GM18498 (cell line): ENCODE measurements around the gene MPPED2.

Source experiments
- ATAC-seq: cut with Tn5 transposase; IDR thresholded peaks from one replicate; pipeline ENCODE4 v1.9.1; 2021; ENCODE audit warnings: mild to moderate bottlenecking, moderate library complexity; ENCODE audit not compliant: unreplicated experiment

MPPED2 gene

DNA sequence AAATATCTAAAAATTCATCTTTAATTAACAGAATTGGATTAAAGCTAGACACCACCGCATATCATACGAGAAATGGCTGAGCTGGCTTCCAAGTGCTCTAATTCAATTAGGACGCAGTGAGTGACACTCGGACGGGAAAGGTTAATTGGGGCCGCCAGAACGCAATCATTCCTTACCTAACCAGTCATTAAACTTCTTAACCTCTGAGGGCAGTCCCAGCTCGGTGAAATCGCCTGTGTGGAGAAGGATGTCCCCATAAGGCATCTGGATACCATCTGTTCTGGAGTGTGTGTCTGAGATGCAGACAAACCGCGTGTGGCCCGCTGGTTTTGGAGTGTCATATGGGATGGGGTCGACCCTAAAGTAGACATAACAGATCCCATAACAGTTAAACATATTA is 50.3 kb downstream of the MPPED2 start:
- ATAC-seq, result no peak

DNA sequence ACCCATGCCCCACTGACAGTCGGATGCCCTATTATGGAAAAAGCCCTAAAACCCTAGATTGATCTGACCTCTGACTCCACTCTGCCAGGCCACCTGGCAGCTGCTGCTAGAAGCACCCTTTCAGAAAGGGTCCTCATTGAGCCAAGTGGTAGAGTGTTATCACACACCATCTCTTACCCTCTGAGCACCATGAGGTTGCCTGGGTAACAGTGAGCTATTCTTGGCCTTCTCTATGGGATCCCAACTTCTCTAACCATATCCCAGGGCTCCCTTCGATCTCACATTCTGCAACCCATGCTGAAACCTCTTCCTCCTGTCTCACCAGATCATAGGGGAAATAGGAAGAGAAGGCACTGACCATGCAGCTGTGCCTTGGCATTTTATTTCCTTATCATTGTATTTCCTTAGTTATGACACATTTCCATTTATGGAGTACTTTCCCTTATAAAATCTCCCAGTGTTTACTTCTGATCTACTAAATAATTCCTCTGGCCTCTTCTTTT is 52.7 kb downstream of the MPPED2 start:
- no peak for ATAC-seq

DNA sequence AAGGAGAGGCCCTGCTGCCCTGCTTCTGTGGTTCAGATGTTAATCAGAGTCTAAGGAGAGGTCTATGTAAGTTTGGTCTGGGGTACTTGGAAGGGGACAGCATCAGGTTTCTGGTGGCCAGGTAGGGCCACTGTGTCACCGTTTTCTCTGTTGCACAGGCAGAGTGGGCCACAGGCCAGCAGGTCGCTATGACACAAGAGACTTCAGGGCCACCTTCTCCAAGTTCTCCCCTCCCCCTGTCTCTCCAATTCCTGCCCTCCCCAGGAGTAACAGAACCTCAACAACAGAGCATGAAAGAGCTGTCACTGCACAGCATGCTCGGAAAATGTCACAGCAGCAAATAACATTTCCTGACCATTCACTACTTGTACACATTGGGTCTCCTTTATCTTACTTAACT is 58.6 kb downstream of the MPPED2 start:
- no peak for ATAC-seq

DNA sequence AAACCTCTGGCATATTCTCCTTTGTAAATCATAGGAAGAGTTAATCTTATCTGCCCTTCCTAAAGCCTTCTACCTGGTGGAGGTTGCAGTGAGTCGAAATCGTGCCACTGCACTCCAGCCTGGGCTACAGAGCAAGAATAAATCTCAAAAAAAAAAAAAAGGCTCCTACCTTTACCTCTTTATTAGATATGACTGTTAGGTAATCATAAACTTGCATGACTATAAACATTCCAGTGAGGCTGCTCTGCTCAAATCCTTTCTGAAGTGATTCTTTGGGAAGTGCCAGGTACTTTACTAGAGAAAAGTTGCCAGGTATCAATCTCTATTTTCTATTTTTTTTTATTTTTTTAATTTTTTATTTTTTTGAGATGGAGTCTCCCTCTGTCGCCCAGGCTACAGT is 59.6 kb downstream of the MPPED2 start:
- ATAC-seq, result no peak

DNA sequence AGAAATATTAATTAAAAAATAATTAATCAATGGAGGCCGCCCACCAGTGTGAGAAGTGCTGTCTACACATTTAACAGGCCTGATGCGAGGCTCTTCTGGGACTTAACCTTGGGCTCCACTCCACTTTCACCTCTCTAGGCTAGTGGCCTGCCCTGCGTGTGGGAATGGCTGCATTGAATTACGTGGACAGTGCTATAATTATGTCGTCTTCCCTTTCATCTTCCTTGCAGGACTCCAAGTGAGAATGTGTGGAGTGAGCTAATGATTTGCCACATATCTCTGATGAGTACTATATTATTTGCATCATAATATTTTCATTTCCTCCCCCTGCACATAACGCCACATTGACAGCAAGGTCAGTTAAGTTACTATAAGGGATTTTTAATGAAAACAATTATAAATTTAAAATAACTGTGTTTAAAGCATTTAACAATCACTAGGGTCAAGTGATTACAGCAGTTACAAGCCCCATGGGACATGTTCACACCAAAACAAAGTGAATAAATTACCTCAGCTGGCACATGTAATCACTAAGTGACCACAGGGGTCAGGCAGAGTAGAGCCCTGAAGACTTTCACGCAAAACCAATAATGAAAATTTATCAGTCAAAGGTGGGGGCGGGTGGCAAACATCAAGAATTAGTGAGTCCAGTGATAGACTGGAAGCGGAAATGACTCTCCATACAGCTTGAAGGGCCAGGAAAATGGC is 63.5 kb downstream of the MPPED2 start:
- no peak for ATAC-seq

DNA sequence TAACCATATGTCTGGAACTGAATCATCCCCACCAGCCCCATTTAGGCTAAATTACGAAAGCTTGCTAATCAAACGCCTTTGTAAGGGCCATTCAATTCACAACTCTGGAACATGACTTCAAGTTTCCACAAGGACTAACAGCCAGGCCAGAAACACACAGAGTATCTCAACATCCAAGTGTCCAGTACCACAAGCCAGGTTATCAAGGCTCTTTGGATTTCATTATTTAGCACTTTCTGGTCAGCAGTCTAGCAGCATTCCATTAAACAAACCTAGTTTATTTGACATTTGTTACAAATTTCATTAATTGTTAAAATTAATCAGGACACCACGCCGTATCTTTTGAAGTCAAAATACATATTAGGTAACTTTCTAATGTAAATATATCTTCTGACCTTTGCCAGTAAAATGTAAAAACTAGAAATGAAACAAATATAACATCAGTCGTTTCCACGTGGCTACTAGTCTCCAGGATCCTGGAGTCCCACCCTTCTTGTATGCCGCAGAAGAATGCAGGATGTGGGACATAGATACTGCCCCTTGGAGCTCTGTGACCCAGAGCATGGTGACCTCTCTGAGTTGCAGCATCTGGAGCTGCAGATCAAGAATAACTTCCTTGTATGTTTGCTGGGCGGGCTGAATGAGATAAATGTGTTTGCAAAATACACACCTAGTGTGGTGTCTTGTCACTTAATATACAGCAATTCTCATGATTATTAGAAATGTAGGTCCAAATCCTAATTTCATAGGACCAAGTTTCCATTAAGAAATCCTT is 64.7 kb downstream of the MPPED2 start:
- ATAC-seq, result no peak

DNA sequence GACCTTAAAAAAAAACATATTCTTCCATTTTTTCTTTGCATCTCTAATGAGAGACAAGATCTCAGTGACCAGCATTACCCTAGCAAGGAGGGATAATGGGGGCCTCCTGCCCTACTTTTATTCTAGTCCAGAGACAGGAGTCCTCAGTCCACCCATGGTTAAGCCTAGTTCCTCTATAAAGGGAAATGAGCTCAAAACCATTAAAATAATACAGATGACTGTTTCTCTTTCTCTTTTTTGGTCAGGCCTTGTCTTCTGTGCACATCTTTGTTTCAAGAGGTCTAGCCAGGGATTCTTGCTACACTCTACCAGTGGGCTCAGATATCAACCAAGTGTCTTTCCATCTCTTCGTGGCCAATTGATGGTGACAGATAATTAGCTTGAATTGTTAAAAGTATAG is 73.1 kb downstream of the MPPED2 start:
- ATAC-seq, result no peak

DNA sequence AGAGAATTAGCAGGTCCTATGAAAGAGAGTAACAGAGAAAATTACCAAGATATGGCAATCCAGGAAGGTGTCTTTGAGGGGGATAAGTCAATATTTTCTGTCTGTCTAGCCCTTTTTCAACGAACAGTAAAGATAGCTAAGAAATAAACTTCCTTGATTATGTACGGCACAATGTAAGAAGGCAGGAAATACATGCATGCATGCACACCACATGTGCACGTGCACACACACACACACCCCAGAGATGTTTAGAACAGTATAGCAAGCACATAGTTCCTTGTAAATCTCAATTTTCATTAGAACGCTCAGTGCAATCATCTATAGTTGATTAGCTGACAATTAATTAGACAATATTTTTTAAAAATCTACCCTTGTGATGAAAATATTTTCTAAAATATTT is 74.7 kb downstream of the MPPED2 start:
- no peak for ATAC-seq

DNA sequence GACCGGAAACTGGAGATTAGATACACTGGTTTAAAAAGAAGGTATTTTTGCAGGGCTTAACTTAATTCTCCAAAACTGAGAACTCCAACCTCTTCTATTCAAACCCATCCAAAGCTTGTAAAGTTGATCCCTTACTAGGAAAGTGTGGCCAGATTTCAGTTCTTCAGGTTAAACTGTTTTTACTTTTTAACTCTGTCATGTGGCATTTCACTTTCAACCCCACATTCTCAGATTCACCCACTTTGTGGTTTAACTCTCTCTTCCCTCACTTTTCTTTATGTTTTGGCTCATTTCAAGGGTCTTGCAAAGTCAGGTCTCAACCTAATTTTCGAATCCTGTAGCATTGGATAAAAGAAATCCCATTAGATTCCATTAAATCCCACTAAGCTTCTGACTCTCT is 75.4 kb downstream of the MPPED2 start:
- ATAC-seq, result no peak

DNA sequence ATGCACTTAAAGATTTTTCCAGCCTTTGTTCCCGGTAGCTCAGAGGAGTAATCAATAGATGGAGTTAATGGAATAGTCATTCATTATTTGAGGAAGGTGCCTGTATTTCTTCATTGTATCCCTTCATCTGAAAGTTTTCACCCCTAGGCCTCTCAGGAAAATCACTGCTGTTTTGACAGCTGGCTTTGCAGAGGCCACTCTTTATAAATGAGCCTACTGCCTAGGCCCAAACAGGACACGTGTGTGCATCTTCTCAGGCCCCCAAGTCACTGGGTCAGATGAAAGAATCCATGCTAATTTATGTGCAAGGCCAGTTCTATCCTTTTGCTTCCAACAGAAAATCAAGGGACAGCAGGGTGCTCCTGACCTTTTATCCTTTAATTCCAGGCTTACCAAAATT is 76.8 kb downstream of the MPPED2 start:
- ATAC-seq, result no peak

DNA sequence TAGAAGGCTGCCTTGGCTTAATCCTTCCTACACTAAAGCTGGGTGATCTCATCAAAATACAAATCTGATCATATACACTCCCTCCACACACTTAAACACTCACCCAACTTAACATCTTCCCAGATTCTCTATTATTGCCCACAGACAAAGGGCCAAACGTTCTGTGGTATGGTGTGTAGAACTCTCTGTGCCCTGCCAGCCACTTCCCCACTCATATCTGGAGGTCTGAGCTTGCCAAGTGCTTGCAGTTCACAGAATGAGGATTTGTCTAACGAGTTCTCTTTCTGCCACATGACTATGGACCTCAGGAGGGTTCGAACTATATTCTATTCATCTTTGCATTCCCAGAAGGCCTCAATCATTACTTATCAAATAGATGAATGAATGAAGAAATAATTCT is 77.6 kb downstream of the MPPED2 start:
- no peak for ATAC-seq

DNA sequence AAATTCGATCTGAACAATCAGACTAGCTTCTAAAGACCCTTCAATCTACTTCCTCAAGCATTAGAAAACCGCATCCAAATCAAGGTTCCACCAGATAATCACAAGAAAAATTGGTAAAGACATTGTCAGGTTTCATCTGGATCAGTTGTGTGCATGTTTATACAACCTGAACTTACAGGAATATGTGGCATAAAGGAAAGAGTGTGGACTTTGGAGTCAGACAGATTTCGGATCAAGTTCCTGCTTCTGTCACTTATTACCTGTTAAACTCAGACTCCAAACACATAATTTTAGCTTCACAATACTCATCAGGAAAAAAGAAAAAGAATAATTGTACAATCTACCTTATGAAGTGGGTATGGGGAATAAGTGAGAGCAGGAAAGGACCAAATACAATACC is 80.5 kb downstream of the MPPED2 start:
- ATAC-seq, result no peak

DNA sequence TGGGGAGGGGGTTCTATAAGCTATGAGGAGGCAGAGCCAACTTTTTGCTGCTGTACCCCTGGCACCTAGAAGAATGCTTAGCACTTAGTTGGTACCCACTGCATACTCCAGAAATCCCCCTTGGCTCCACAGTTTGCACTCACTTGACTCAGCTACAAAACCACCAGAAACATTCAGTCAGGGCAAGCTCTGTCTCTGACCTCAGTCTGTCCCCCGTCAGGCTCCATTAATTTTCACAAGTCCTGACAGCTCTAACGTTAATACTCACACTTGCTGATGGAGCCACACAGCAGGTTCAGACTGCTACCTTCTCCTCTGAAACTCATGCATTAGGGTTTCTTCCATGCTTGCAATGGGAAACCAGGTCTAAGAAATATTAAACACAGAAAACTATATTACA is 81.7 kb downstream of the MPPED2 start:
- ATAC-seq, result no peak

DNA sequence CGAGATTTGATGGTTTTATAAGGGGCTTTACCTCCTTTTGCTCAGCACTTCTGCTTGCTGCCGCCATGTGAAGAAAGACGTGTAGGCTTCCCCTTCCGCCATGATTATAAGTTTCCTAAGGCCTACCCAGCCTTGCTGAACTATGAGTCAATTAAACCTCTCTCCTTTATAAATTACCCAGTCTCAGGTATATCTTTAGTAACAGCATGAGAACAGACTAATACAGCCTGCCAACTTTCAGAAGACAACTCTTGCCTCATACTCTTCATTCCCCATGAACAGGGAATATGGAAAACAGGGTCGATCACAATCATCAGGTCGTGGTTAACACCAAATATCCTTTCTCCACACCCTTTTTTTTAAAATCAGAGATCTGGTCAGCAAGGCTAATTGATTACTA is 83.0 kb downstream of the MPPED2 start:
- ATAC-seq, result no peak

DNA sequence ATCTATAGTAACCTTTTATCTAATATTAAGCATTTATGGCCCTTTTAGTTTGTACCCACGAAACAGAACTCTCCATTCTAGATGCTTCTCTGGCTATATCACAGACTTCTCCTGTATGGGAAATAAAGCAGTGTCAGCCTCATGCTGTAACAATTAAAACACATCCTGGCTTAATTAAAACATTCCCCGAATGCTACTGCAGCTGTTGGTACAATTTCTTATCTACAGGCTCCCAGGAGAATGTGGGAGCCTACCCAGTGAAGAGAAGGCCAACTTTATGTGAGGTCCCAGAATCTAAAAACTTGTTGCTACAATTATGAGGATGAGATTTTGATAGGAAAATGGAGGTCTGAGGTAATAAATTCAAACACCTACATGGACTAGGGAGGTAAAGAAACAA is 83.8 kb downstream of the MPPED2 start:
- ATAC-seq, result no peak

DNA sequence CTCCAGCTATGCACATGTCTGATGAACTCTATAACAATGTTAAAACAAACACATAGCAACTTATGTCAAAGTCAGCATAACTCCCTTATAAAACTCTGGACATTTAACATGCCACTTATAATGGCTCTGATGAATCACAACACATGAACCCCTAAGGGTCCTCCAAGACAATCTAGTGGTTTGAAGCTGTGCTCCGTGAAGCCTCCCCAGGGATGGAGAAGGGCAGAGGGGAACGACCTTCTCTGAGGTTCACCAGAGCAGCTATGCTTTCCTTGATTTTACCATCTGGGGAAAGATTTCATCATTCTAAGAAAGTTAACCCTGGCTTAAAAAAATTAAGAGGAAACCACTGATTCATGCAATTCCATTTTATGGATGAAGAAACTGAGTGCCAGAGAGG is 84.4 kb downstream of the MPPED2 start:
- ATAC-seq, result no peak

DNA sequence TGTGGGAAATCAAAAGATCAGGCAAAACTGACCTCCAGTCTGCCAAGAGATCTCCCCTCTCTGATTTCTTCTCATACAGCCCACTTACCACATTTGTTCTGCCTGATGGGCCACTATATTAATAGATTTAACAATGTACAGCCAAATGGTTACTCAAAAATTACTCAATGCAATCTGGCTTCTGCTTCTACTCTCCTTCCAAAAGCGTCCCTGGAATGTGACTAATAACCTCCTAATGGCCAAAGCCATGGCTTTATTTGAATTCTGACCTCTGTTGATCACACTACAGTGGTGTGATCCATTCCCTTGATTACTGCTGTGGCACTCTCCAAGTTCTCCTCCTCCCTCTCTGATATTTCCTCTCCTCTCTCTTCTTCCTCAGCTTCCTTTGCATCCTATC is 86.2 kb downstream of the MPPED2 start:
- no peak for ATAC-seq

DNA sequence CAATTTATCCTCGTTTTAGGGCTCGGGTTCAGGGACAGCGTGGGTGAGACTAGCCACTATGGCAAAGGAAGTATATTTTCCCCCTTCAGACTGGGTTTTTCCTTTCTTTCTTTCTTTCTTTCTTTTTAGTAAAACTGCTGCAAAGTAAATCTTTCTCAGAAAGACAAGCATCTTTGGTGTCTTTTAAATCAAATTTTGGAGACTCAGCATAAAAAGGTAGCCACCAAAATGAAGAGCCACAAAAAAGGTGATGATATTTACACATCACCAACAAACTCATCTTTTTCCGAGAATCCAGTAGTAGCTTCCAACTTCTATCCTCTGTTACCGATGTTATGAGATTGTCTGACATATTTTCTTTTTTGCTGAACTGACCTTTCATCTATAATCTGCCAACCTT is 88.6 kb downstream of the MPPED2 start:
- ATAC-seq, result no peak

DNA sequence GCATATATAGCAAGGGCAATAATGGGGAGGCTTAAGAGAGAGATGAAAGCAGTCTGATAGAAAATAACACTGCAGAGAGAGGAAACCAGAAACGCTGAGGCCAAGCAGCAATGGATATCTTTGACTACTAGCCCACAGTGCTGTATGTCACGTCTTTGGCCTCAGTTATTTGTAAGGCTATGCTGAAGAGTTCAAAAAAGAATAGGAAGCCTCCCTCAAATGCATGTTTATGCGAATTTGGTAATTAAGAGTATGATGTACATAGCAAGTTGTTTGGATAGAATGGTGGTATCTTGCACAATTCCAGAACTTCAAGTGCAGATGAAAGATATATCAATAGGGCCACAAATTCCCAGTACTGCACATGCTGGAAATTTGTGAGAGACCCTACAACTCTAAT is 89.2 kb downstream of the MPPED2 start:
- ATAC-seq, result no peak

DNA sequence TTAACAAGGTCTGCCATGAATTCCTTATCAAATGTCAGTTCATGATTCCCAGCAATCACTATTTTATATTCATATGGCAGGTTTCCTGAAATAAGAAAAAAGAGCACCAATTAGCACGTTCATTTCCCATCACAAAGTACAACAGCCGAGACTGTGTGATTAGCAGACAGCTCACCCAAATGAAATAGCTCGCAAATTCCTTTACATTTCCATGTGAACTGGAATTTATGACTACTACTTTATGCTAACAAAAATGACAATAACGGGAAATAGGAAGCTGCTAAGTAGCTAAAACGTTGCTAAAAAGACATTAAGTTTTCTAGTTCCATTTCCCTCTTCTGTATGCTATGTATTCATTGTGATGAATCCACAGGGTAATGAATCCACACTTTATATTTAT is 90.7 kb downstream of the MPPED2 start:
- ATAC-seq, result no peak

DNA sequence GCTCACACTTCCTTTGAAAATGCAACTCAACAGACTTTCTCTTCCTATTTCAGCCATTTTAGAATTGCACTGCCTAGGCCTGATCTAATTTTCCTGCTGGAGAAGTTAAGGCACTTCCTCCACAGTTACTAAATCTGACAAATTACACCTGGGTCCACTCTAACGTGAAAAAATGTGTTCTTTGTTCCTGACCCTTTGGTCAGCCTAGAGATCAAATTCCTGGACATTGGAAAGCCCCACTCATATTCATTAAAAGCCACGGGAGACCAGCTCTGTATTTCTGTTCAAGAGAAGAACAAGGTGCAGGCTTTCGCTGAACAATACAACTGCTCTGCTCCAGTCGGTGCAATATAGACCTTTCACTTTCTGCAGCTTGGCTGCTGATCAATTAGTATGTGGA is 96.6 kb downstream of the MPPED2 start:
- no peak for ATAC-seq

DNA sequence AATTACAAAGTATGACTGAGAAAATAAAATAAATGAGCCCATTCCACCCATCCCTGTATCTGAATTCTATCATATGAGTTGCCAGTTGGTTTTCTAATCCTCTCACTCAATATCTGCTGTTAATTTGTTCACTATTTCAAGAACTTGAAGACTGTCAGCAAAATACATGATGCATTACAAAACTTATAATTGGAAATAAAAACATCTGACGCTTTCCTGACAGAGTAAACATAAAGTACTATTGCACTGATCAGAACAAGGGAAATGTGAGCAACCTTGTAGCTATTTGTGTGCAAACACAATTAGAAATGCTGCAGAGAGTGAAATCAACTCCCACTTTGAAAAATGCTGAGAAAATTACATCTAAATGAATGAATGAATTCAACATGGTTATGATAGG is 97.1 kb downstream of the MPPED2 start:
- no peak for ATAC-seq
